ENCODE measurements around the gene CFB. TPM values are rescaled to one million over a fixed set of nuclear protein-coding genes. Genes with fewer than 3 reads are reported as not detected.
A peak's percentile ranks its signal among the peaks of the same experiment; 100 is the strongest.

Gene CFB
- total RNA-seq, 1 experiment from 2014 or later, result 0.31 TPM

GRCh38 chr6:31897612-31898382 lies 48.1 kb upstream of the CFB start, which contains the start of gene EHMT2:
Gene EHMT2 (minus strand): TSS chr6:31897698. CDS start chr6:31897677, 21 bp downstream.
- Mint-ChIP-seq H3K27me3 (ENCODE audit: low read depth) (no peaks in the 10 kb centered on the region), H3K36me3 (ENCODE audit: insufficient read depth in 1 of 3, low read depth in 3 of 3) (peaks cover 26 to 48% (median 46%) of the 10 kb centered on the region in 3 experiments), H3K4me3 (peak within 1 kb of the TSS; percentile 92 to 99), H3K4me1 (peaks cover 20 to 33% of the 10 kb centered on the region in 2 experiments), H3K9me3 (no peaks in the 10 kb centered on the region; a peak in 1 of 5 replicates), H3K27ac (peak within 1 kb of the TSS; percentile 83 to 96 (median 95); a peak in 6 of 7 replicates)
- Histone ChIP-seq H4K20me1 (ENCODE audit: control insufficient read depth, insufficient read depth, insufficient read length) (no peaks in the 10 kb centered on the region), H2BK12ac (ENCODE audit: insufficient read length, low read depth, low read length) (no peak within 1 kb of the TSS), H3K18ac (ENCODE audit: insufficient read length, low read depth, low read length) (peak within 1 kb of the TSS; percentile 14), H3K27me3 (ENCODE audit: insufficient read depth, low read length) (no peaks in the 10 kb centered on the region), H2BK5ac (ENCODE audit: insufficient read length, low read length) (no peak within 1 kb of the TSS), H4K5ac (ENCODE audit: insufficient read length, low read depth, low read length) (no peak within 1 kb of the TSS), H3K79me1 (ENCODE audit: insufficient read depth, low read depth, low read length, poor library complexity, severe bottlenecking) (no peaks in the 10 kb centered on the region), H3K4me1 (ENCODE audit: insufficient read depth, low read length) (no peaks in the 10 kb centered on the region; the same call in 1 of the 2 replicates), H2BK15ac (ENCODE audit: low read depth, low read length) (no peak within 1 kb of the TSS), H2BK20ac (ENCODE audit: low read depth, low read length, poor library complexity, severe bottlenecking) (no peak within 1 kb of the TSS), H3K56ac (ENCODE audit: insufficient read length, low read depth, low read length) (no peak within 1 kb of the TSS), H2AFZ (ENCODE audit: low read length) (no peak within 1 kb of the TSS), H2BK120ac (ENCODE audit: low read depth, low read length, poor library complexity, severe bottlenecking) (no peak within 1 kb of the TSS), H2AK5ac (ENCODE audit: insufficient read length, low read length) (no peak within 1 kb of the TSS), H3K4ac (ENCODE audit: low read depth, low read length) (no peak within 1 kb of the TSS), H3K23me2 (ENCODE audit: insufficient read length, low read depth, low read length, poor library complexity, severe bottlenecking) (peaks cover 11% of the 10 kb centered on the region), H3K9me3 (ENCODE audit: control insufficient read depth, low read depth, low read length) (no peaks in the 10 kb centered on the region), H3K27ac (ENCODE audit: insufficient read length, low read depth, low read length) (no peak within 1 kb of the TSS), H3K14ac (ENCODE audit: insufficient read depth, low read length) (peak within 1 kb of the TSS; percentile 67; the same call in 1 of the 2 replicates), H4K8ac (replicated peaks; ENCODE audit: insufficient read length, low read depth, low read length) (no peak within 1 kb of the TSS), H3K23ac (ENCODE audit: insufficient read length, low read depth, low read length) (no peak within 1 kb of the TSS), H3K9ac (ENCODE audit: extremely low read depth, insufficient read length, low read length) (peak within 1 kb of the TSS; percentile 59), H3K79me2 (ENCODE audit: insufficient read depth, low read length) (no peaks in the 10 kb centered on the region; the same call in 1 of the 2 replicates), H3K4me2 (ENCODE audit: insufficient read depth, insufficient read length, low read length) (peak within 1 kb of the TSS; percentile 97), H3T11ph (ENCODE audit: low read length) (no peak within 1 kb of the TSS), H4K91ac (ENCODE audit: insufficient read length, low read depth, low read length) (no peak within 1 kb of the TSS)
- peak; percentile 86 for DNase-seq
- WGBS (ENCODE audit: extremely low coverage, insufficient read length, low lambda C conversion rate), result no CpG with 5 or more reads among the region's 49 CpGs
- TF ChIP-seq CTCF (conservative IDR thresholded peaks at IDR 0.05), result no peak
